Immature natural killer cell (primary cell): Measurements from ENCODE around the gene RASA3. TPM values are rescaled to one million over a fixed set of nuclear protein-coding genes. Genes with fewer than 3 reads are reported as not detected.

ENCODE experiments used
- DNase-seq, 3 donors: peaks; one replicate each; pipeline ENCODE4 v3.0.0; 2022; ENCODE audit warnings: mixed read lengths in 1 of 3
- H3K27ac Mint-ChIP-seq, 6 donors: one replicate each; pipeline ENCODE4 v1.8.0; 2020; ENCODE audit warnings: mixed read lengths in 6 of 6, mild to moderate bottlenecking in 5 of 6, inconsistent platforms in 4 of 6, moderate library complexity in 3 of 6
- H3K27me3 Mint-ChIP-seq, 3 donors: one replicate each; pipeline ENCODE4 v1.8.0; 2020 to 2021; ENCODE audit warnings: low read depth in 3 of 3, mild to moderate bottlenecking in 3 of 3, mixed read lengths in 3 of 3, moderate library complexity in 3 of 3, inconsistent platforms in 1 of 3
- H3K36me3 Mint-ChIP-seq, 3 donors: one replicate each; pipeline ENCODE4 v1.8.0; 2020; ENCODE audit warnings: mixed read lengths in 3 of 3, inconsistent platforms in 2 of 3, mild to moderate bottlenecking in 2 of 3
- H3K4me1 Mint-ChIP-seq, 2 donors: one replicate each; pipeline ENCODE4 v1.8.0; 2020; ENCODE audit warnings: inconsistent platforms in 2 of 2, mild to moderate bottlenecking in 2 of 2, mixed read lengths in 2 of 2, moderate library complexity in 1 of 2
- H3K4me3 Mint-ChIP-seq, 5 donors: one replicate each; pipeline ENCODE4 v1.8.0; 2020; ENCODE audit warnings: mild to moderate bottlenecking in 5 of 5, mixed read lengths in 5 of 5, inconsistent platforms in 3 of 5, moderate library complexity in 3 of 5
- H3K9me3 Mint-ChIP-seq, 6 donors: one replicate each; pipeline ENCODE4 v1.8.0; 2020; ENCODE audit warnings: mild to moderate bottlenecking in 6 of 6, mixed read lengths in 6 of 6, inconsistent platforms in 4 of 6, moderate library complexity in 3 of 6
- polyA plus RNA-seq, 3 donors: library from polyadenylated mRNA; unstranded; fragments of 300-500 nt; fragmentation: Illumina TruSeq; gene quantifications; one replicate each; pipeline ENCODE4 v1.2.3, GENCODE V29; 2021

RASA3 gene
- polyA plus RNA-seq, 3 donors from 2014 or later = 37.4 to 153 (median 64.8) TPM

DNA sequence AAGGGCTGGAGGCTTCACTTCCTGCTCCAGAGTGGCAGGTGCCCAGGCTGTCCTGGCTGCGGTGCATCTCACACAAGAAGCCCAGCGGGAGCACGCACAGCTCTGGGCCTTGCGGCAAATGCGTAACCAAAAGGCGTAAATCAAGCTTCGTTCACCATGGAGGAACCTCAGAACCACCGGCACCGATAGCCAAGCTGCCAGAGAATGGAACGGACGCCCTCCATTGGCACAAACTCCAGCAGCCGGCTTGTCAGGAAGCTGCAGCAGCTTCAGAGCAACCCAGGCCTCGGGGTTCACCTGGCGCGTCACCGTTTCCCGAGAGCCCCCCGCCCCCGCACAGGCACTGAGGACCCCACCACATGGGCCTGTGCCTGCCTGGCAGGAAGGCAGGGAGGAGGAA, 76.7 kb downstream of the RASA3 start:
- peaks cover 33 to 62% (median 48%) of the 10 kb centered on the region in 3 donors for H3K27me3 Mint-ChIP-seq
- H3K27ac Mint-ChIP-seq = peak overlapping the region; percentile 61 to 77 (median 72)
- no peak for DNase-seq
- peak overlapping the region; percentile 36 to 68 (median 55) for H3K4me3 Mint-ChIP-seq
- H3K4me1 Mint-ChIP-seq = peaks cover 82 to 86% of the 10 kb centered on the region in 2 donors
- H3K36me3 Mint-ChIP-seq = peaks cover 0 to 14% (median 3%) of the 10 kb centered on the region in 3 donors
- peaks cover 0 to 2% (median 0%) of the 10 kb centered on the region in 6 donors for H3K9me3 Mint-ChIP-seq

DNA sequence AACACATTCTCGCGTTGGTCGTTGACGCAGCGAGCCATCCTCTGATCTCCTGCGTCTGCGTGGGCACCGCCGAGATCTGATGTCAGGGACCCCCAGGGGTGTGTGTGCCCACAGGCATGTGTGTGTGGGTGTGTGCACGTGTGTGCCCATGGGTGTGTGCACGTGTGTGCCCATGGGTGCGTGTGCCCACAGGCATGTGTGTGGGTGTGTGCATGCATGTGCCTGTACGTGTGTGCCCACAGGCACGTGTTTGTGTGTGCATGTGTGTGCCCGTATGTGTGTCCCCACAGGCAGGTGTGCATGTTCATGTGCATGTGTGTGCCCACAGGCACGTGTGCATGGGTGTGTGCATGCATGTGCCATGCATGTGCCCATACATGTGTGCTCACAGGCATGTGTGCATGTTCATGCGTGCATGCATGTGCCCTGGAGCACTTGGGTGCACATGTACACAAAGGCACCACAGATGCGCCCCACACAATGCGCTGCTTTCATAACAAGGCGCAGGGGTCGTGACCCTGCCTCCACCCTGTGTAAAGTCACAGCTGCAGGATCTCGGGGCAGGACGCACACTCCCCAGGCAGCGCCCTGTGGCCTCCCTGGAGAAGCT, 77.5 kb downstream of the RASA3 start:
- peaks cover 0 to 2% (median 0%) of the 10 kb centered on the region in 6 donors for H3K9me3 Mint-ChIP-seq
- H3K27me3 Mint-ChIP-seq = peaks cover 32 to 65% (median 44%) of the 10 kb centered on the region in 3 donors
- DNase-seq = no peak
- peaks cover 0 to 14% (median 3%) of the 10 kb centered on the region in 3 donors for H3K36me3 Mint-ChIP-seq
- H3K4me1 Mint-ChIP-seq = peaks cover 85 to 92% of the 10 kb centered on the region in 2 donors
- peak overlapping the region; percentile 57 to 76 (median 72) for H3K27ac Mint-ChIP-seq
- peak overlapping the region in 3 of 5 donors; percentile 14 to 51 (median 36) for H3K4me3 Mint-ChIP-seq

DNA sequence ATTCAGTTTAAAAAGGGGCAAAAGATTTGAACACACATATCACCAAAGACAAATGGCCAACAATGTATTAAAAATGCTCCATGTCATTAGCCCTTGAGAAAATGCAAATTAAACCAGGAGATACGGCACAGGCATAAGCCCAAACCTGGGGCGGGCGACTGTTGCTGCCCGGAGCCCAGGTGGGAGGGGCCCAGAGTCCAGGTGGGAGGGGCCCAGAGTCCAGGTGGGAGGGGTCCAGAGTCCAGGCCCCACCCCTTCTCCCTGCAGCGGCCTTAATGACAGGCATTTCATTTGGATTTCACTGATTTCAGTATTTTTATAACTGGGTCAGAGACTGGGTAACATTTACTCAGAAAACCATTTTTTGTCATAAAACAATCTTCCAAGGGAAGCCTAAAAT, 78.2 kb downstream of the RASA3 start:
- DNase-seq = no peak
- Mint-ChIP-seq H3K27me3 (peaks cover 36 to 64% (median 41%) of the 10 kb centered on the region in 3 donors), H3K36me3 (peaks cover under 1 to 11% (median 3%) of the 10 kb centered on the region in 3 donors), H3K4me3 (peak overlapping the region in 2 of 5 donors; percentile 14 to 57), H3K27ac (peak overlapping the region; percentile 23 to 69 (median 56)), H3K9me3 (peaks cover 0 to 2% (median 0%) of the 10 kb centered on the region in 6 donors), H3K4me1 (peaks cover 86 to 92% of the 10 kb centered on the region in 2 donors)

DNA sequence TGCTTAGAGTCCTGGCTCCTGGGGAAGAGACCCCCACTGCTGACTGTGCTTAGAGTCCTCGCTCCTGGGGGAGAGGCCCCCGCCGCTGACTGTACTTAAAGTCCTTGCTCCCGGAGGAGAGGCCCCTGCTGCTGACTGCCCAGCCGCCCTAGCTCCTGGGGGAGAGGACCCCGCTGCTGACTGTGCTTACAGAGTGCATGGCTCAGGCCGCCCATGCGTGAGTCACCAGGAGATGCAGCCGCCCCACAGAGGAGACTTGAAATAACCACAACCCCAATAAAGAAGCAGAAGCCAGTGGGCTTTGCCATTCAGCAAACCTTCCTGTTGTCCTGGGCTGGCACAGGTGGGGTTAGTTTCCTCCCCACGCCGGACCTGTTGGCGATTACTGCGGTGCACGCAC, 79.4 kb downstream of the RASA3 start:
- Mint-ChIP-seq H3K36me3 (peaks cover 3 to 11% (median 4%) of the 10 kb centered on the region in 3 donors), H3K9me3 (peaks cover 0 to 2% (median 0%) of the 10 kb centered on the region in 6 donors), H3K27me3 (peaks cover 29 to 59% (median 37%) of the 10 kb centered on the region in 3 donors), H3K27ac (peak overlapping the region; percentile 83 to 91 (median 88)), H3K4me1 (peaks cover 81 to 87% of the 10 kb centered on the region in 2 donors), H3K4me3 (peak overlapping the region; percentile 24 to 64 (median 62))
- peak in 1 of 3 donors; percentile 23 for DNase-seq

DNA sequence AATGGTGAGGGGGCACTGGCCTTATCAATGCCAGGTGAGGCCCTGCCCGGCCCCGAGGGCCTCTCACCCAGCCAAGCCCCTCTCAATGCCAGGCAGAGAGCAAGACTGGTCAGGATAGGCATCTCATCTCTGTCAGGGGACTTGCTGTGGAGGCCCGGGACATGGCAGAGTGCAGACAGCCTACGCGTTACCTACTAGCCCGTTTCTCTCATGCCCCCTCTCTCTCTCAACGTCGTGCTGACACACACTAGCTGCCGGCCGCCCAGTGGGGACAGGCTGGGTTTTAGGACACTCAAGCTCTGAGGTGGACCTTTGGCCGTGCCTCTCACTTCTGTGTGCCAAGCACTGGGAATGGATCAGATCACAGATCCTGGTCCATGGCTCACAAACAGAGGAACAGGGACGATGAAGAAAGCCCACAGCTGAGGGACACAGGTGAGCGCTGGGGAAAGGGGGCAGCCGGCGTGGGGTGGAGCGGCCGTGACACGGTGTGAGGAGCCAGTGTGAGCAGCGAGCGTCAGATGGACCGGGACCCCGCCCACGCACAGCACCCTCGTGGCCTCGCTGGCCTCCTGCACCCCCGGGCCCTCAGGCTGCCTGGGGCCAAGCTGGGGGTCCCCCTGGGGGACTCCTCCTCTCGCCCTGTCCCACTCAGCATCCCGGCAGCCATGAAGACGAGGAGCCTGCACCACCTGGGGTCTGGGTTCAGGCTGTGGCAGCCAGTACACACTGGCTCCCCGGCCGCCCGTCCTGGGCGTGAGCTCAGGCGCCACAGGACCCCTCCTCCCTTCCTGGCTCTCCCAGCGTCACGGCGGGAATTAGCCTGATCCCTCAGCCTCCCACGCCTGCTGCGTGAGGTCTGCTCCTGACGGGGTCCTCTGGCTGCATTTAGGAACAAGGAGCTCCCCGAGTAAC, 81.6 kb downstream of the RASA3 start:
- H3K27me3 Mint-ChIP-seq = peaks cover 33 to 57% (median 35%) of the 10 kb centered on the region in 3 donors
- H3K9me3 Mint-ChIP-seq = peaks cover 0 to 5% (median 0%) of the 10 kb centered on the region in 6 donors
- peaks cover 81 to 87% of the 10 kb centered on the region in 2 donors for H3K4me1 Mint-ChIP-seq
- peaks cover 8 to 13% (median 11%) of the 10 kb centered on the region in 3 donors for H3K36me3 Mint-ChIP-seq
- H3K27ac Mint-ChIP-seq = peak overlapping the region; percentile 12 to 82 (median 48)
- no peak overlapping the region for H3K4me3 Mint-ChIP-seq
- DNase-seq = no peak

DNA sequence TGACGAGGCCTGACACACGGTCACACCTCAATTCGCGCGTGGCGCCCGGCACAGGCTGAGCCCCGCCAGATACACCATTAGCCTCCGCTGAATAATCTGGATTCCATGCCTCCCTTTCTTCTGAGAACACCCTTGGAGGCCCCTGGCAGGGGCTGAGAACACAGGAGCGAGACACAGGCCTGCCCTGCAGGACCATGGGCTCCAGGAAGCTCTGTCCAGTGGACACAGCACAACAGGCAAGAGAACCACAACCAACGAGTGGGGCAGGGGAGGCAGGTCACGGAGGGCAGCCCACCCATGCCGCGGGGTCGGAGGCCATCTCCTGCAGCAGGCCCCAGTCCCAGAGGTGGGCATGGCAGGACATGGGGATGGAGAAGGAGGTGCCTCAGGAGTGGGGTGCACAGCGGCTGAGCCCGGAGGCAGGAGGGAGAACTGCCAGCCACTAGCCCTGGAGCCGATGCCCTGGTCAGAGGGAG, 82.8 kb downstream of the RASA3 start:
- Mint-ChIP-seq H3K27me3 (peaks cover 30 to 58% (median 36%) of the 10 kb centered on the region in 3 donors), H3K4me3 (peak overlapping the region; percentile 62 to 88 (median 80)), H3K36me3 (peaks cover 6 to 13% (median 13%) of the 10 kb centered on the region in 3 donors), H3K27ac (peak overlapping the region; percentile 82 to 95 (median 93)), H3K4me1 (peaks cover 81 to 87% of the 10 kb centered on the region in 2 donors), H3K9me3 (peaks cover 0 to 8% (median 0%) of the 10 kb centered on the region in 6 donors)
- no peak for DNase-seq

DNA sequence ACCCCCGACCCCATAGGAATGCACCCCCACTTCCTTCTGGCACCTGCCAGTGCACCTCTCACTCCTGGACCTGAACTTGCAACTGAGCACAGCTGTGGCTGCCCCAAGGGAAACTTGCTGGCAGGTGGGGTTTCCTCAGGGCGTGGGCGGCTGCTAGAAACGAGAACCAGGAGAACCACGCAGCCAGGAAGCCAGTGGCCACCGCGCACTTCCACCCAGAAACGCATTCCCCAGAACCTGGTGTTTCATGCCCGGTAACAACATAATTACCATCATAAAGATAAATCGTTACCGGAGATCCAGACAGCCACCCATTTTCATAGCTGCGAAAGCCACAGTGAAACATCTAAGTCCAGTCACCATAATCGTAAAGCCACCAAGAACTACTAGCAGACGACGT, 83.4 kb downstream of the RASA3 start:
- Mint-ChIP-seq H3K27ac (peak overlapping the region; percentile 82 to 95 (median 93)), H3K4me1 (peaks cover 79 to 84% of the 10 kb centered on the region in 2 donors), H3K9me3 (peaks cover 0 to 6% (median 0%) of the 10 kb centered on the region in 6 donors), H3K27me3 (peaks cover 32 to 58% (median 35%) of the 10 kb centered on the region in 3 donors), H3K4me3 (peak overlapping the region; percentile 62 to 88 (median 80)), H3K36me3 (peaks cover 6 to 16% (median 13%) of the 10 kb centered on the region in 3 donors)
- DNase-seq = peak; percentile 44 to 53 (median 50)

DNA sequence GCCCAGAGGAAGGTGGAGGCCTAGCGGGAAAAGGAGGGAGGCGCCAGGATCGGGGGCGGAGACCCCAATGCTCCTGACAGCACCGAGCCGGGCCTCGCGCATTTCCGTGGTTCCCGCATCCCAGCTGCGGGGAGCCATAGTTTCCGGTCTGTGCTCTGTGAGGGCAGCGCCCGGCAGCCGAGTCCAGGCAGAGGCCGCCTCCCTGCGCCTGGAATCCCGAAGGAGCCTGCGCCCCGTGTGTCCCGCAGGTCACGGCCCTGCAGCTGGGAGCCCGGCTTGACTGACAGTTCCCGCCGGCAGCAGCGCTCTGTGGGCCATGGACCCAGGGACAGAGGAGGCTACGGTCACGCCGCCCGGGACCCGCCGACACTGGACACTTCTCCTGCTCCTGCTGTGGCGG, 84.0 kb downstream of the RASA3 start:
- no peak for DNase-seq
- Mint-ChIP-seq H3K27ac (peak overlapping the region; percentile 30 to 88 (median 79)), H3K9me3 (peaks cover 0 to 6% (median 0%) of the 10 kb centered on the region in 6 donors), H3K4me3 (peak overlapping the region in 4 of 5 donors; percentile 48 to 73 (median 51)), H3K36me3 (peaks cover 6 to 16% (median 13%) of the 10 kb centered on the region in 3 donors), H3K27me3 (peaks cover 32 to 58% (median 37%) of the 10 kb centered on the region in 3 donors), H3K4me1 (peaks cover 76 to 81% of the 10 kb centered on the region in 2 donors)

DNA sequence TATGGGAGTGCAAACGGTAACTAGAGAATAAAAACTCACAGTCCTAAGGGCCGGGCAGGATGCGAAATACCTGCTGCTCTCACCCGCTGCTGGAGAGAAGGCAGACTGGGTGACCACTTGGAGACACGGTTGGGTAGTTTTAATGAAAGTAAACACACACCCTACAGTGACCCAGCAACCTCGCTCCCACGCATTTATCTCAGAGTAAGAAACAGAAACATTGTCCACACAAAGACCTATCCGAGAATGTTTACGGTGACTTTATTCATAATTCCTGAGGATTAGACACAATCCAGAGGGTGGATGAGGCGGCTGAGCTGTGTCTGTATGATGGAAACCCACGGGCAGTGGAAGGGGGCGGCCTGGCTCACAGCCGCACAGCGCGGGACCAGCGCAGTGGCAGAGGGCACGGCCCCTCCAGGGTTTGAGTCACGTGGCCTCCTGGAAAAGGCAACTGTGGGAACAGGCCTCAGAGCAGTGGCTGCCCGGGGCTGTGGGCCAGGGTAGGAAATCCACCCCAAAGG, 85.0 kb downstream of the RASA3 start:
- Mint-ChIP-seq H3K27me3 (peaks cover 38 to 60% (median 43%) of the 10 kb centered on the region in 3 donors), H3K27ac (peak overlapping the region; percentile 64 to 88 (median 79)), H3K4me3 (peak overlapping the region; percentile 38 to 73 (median 52)), H3K4me1 (peaks cover 76 to 82% of the 10 kb centered on the region in 2 donors), H3K9me3 (peaks cover 0 to 10% (median 0%) of the 10 kb centered on the region in 6 donors), H3K36me3 (peaks cover 0 to 21% (median 13%) of the 10 kb centered on the region in 3 donors)
- no peak for DNase-seq

DNA sequence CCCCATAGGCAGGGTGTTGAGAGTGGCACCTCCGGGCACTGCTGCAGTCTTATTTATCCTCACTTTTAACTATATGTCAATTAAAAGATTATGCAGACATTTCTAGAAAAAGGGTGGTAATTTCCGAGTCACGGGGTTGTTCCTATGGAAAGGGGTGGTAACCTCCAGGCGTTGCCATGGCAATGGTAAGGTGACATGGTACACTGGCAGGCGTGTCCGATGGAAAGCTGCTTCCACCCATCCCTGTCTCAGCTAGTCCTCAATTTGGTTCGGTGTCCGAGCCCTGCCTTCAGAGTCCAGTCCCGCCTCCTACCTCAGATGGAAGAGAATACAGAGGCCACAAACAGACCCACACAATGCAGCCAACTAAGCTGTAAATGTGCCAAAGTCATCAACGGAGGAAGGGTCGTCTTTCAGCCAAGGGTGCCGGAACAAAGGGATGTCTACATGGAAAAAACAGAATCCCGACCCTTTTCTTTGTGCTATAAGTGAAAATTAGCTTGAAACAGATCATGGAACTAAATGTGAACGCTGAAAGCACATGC, 85.9 kb downstream of the RASA3 start:
- peak overlapping the region; percentile 12 to 75 (median 45) for H3K4me3 Mint-ChIP-seq
- peaks cover 74 to 83% of the 10 kb centered on the region in 2 donors for H3K4me1 Mint-ChIP-seq
- peaks cover 0 to 10% (median 0%) of the 10 kb centered on the region in 6 donors for H3K9me3 Mint-ChIP-seq
- no peak for DNase-seq
- H3K27me3 Mint-ChIP-seq = peaks cover 41 to 61% (median 46%) of the 10 kb centered on the region in 3 donors
- H3K36me3 Mint-ChIP-seq = peaks cover 0 to 28% (median 18%) of the 10 kb centered on the region in 3 donors
- peak overlapping the region; percentile 71 to 88 (median 82) for H3K27ac Mint-ChIP-seq

DNA sequence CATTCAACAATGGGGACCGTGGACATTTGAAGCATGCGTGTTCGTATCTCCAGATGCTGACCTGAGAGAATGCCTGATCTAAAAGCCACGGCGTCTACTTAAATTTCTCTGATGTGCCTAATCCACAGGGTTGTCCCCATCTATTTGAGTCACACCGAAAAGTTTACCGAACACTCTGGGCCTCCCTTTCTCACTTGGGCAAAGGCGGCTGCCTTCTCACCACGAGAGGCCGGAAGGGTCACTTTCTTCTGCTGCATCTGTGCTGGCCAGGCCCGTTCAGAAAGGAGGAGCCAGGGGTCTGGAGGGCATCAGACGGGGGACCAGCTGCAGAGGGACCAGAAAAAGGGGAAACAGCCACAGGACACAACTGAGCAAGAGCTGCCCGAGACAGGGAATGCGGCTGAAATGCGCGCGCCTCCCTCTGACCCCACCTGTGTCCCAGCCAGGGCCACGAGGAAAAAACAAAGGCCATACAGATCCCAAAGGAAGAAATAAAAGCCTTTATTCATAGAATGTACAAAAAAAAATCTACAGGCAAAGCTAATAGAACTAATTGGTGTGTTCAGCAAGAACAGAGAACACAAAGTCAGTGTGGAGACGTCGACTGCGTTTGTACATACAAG, 87.2 kb downstream of the RASA3 start:
- DNase-seq = no peak
- Mint-ChIP-seq H3K4me1 (peaks cover 78 to 84% of the 10 kb centered on the region in 2 donors), H3K27ac (peak overlapping the region; percentile 45 to 88 (median 79)), H3K27me3 (peaks cover 37 to 62% (median 54%) of the 10 kb centered on the region in 3 donors), H3K36me3 (peaks cover 0 to 34% (median 22%) of the 10 kb centered on the region in 3 donors), H3K4me3 (peak overlapping the region; percentile 10 to 75 (median 34)), H3K9me3 (peaks cover 0 to 10% (median 0%) of the 10 kb centered on the region in 6 donors)

DNA sequence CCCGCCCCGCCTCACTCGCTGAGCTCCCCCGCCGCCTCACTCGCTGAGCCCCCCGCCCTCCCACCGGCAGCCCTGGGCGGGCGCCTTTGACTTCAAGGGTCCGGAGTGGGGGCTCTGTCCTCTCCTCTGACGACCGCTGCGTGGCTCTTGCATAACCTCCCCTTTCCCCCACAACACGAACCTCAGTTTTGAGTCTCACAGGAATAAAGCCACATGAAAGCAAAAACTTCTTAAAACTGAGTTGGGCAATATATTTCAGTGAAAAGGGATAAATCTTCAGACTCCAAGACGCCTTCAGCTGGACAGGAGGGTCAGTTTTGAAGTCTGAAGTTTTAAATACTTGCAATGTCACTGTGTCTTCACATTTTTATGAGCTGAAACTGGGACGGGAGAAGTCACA, 87.9 kb downstream of the RASA3 start:
- Mint-ChIP-seq H3K9me3 (peaks cover 0 to 10% (median 0%) of the 10 kb centered on the region in 6 donors), H3K27me3 (peaks cover 35 to 60% (median 53%) of the 10 kb centered on the region in 3 donors), H3K4me3 (peak overlapping the region in 3 of 5 donors; percentile 24 to 52 (median 34)), H3K27ac (peak overlapping the region; percentile 45 to 88 (median 79)), H3K4me1 (peaks cover 75 to 77% of the 10 kb centered on the region in 2 donors), H3K36me3 (peaks cover 0 to 34% (median 22%) of the 10 kb centered on the region in 3 donors)
- no peak for DNase-seq
